Caki2 (cell line): ENCODE measurements around the gene SLC26A5. TPM values are rescaled to one million over a fixed set of nuclear protein-coding genes. Genes with fewer than 3 reads are reported as not detected.
"Not testable (repeated sequence)": the region's sequence is repeated elsewhere in the genome, so short reads cannot be mapped to it uniquely, and the experiment has no call there.

ENCODE experiments used
- DNase-seq: peaks from one replicate; pipeline ENCODE4 v3.0.0-alpha.2; 2015; ENCODE audit warnings: low read depth
- in situ Hi-C: cut with HindIII; loops from 2 replicates; pipeline ENCODE4 v1.10.0; 2016; ENCODE audit warnings: low sequenced_read_pairs, low pct_unique_long_range_greater_than_20kb, mixed read lengths
- total RNA-seq: library from RNA; depleted of rRNA; stranded (reverse); fragments of >200 nt; shearing (Covaris generic); gene quantifications from 2 replicates; pipeline ENCODE4 v1.2.3, GENCODE V29; 2014; ENCODE audit warnings: low replicate concordance; rRNA removed

Gene SLC26A5
- not detected in 2 replicates for total RNA-seq

GRCh38 chr7:103446049-103446520, at the start of gene SLC26A5:
SLC26A5 (minus strand) TSS chr7:103446207; CDS start chr7:103421514, 24,693 bp downstream.
- peak; percentile 27 for DNase-seq
- in situ Hi-C loops = no loop called here

- no peak for DNase-seq
- in situ Hi-C loops = no loop called here
These were observed 41.4 kb upstream of the SLC26A5 start for GRCh38 chr7:103487419-103487818.

- DNase-seq, in situ Hi-C loops: not testable (repeated sequence)
These were observed 40.9 kb upstream of the SLC26A5 start for GRCh38 chr7:103486873-103487272.

GRCh38 chr7:103480771-103481170, 34.8 kb upstream of the SLC26A5 start:
- DNase-seq = no peak
- in situ Hi-C loops = no loop called here

GRCh38 chr7:103474956-103475355, 28.9 kb upstream of the SLC26A5 start:
- DNase-seq = no peak
- in situ Hi-C loops = no loop called here

- in situ Hi-C loops = no loop called here
These were observed 23.3 kb upstream of the SLC26A5 start for GRCh38 chr7:103469095-103469948.

GRCh38 chr7:103466814-103467213, 20.8 kb upstream of the SLC26A5 start:
- no peak for DNase-seq
- in situ Hi-C loops = no loop called here

More at GRCh38 chr7:103469095-103469948, 23.3 kb upstream of the SLC26A5 start:
- DNase-seq = no peak

GRCh38 chr7:103462358-103462757, 16.4 kb upstream of the SLC26A5 start:
- in situ Hi-C loops = no loop called here

GRCh38 chr7:103447073-103447960, 1.3 kb upstream of the SLC26A5 start:
- in situ Hi-C loops = no loop called here
- peak; percentile 48 for DNase-seq

More at GRCh38 chr7:103462358-103462757, 16.4 kb upstream of the SLC26A5 start:
- no peak for DNase-seq

GRCh38 chr7:103445228-103446048, 569 bp downstream of the SLC26A5 start:
- in situ Hi-C loops = no loop called here
- no peak for DNase-seq

- in situ Hi-C loops = no loop called here
These were observed 6.3 kb downstream of the SLC26A5 start for GRCh38 chr7:103439661-103440060.

GRCh38 chr7:103437623-103438022, 8.4 kb downstream of the SLC26A5 start:
- in situ Hi-C loops = no loop called here
- no peak for DNase-seq

More at GRCh38 chr7:103439661-103440060, 6.3 kb downstream of the SLC26A5 start:
- DNase-seq = no peak

GRCh38 chr7:103432712-103433111, 13.3 kb downstream of the SLC26A5 start:
- in situ Hi-C loops = no loop called here
- DNase-seq = no peak

- in situ Hi-C loops = no loop called here
- no peak for DNase-seq
These were observed 20.8 kb downstream of the SLC26A5 start for GRCh38 chr7:103425177-103425576.

- in situ Hi-C loops = no loop called here
- DNase-seq = no peak
These were observed 22.4 kb downstream of the SLC26A5 start for GRCh38 chr7:103423467-103424179.

GRCh38 chr7:103420857-103421384, 25.1 kb downstream of the SLC26A5 start:
- in situ Hi-C loops = no loop called here
- no peak for DNase-seq

- DNase-seq = no peak
- in situ Hi-C loops = no loop called here
These were observed 27.8 kb downstream of the SLC26A5 start for GRCh38 chr7:103418241-103418640.
